Astrocyte of the cerebellum (primary cell): ENCODE data around the gene DRGX.

Experiments
- DNase-seq: peaks from one replicate; pipeline ENCODE4 v3.0.0-alpha.2; 2011; ENCODE audit warnings: low read depth
- H3K4me3 ChIP-seq: 2 replicates; pipeline ENCODE4 v1.5.1; 2011; ENCODE audit warnings: mild to moderate bottlenecking, low read depth, low read length, moderate library complexity
- in situ Hi-C: cut with HindIII; loops from 2 replicates; pipeline ENCODE4 v1.10.0; 2017; ENCODE audit warnings: low sequenced_read_pairs
- TF ChIP-seq, protein P1 (sequence below): IDR thresholded peaks from 2 replicates; pipeline ENCODE4 v1.5.1; 2012; ENCODE audit warnings: low read length, low read depth, moderate library complexity, mild to moderate bottlenecking; ENCODE audit errors: missing control alignments

The DRGX gene

DNA sequence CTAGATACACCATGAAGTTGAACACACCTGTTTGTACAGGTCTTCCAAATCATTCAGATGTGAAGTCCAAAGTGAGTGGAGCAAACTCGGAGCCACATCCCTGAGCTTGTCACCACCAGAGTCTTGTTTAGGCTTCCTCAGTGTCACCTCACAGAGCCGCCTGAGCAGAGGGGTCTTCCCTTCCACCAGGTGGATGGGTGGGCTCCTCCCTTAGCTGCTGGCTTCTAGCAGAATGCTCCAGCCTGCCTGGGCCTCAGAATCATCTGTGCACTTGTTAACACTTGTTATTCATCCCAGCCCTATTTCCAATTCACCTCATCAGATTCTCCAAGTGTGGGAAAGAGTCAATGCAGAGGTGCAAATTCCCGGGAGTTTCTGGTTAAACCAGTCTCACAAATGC, 64.5 kb downstream of the DRGX start:
- DNase-seq: no peak
- in situ Hi-C loops: no loop called here
- H3K4me3 ChIP-seq: no peak overlapping the region
- TF ChIP-seq, protein P1, sequence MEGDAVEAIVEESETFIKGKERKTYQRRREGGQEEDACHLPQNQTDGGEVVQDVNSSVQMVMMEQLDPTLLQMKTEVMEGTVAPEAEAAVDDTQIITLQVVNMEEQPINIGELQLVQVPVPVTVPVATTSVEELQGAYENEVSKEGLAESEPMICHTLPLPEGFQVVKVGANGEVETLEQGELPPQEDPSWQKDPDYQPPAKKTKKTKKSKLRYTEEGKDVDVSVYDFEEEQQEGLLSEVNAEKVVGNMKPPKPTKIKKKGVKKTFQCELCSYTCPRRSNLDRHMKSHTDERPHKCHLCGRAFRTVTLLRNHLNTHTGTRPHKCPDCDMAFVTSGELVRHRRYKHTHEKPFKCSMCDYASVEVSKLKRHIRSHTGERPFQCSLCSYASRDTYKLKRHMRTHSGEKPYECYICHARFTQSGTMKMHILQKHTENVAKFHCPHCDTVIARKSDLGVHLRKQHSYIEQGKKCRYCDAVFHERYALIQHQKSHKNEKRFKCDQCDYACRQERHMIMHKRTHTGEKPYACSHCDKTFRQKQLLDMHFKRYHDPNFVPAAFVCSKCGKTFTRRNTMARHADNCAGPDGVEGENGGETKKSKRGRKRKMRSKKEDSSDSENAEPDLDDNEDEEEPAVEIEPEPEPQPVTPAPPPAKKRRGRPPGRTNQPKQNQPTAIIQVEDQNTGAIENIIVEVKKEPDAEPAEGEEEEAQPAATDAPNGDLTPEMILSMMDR: no peak

DNA sequence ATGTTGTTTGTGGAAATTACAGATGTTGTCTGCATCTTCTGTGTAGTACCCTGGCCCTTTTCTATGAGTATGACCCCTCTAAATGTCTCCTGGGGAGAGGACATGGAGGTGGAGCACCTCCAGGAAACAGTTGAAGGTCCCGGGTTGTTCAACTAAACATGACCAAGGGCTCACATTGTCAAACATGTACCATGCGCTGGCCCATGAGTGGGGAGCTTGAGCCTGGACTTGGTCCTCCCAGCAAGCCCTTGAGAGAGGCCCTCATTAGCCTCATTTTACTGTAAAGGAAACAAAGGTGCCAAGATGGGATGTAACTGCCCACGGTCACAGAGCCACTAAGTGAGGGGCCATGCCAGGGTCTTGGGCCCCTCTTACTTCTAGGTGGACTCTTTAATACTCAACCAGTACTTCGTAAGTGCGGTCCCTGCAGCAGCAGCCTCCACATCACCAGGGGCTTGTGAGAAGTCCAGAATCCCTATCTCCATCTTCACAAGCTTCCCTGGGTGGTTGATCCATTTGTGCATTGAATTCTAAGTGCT, 65.7 kb downstream of the DRGX start:
- no peak for DNase-seq
- H3K4me3 ChIP-seq: no peak overlapping the region
- in situ Hi-C loops: no loop called here
- TF ChIP-seq, protein P1: no peak

DNA sequence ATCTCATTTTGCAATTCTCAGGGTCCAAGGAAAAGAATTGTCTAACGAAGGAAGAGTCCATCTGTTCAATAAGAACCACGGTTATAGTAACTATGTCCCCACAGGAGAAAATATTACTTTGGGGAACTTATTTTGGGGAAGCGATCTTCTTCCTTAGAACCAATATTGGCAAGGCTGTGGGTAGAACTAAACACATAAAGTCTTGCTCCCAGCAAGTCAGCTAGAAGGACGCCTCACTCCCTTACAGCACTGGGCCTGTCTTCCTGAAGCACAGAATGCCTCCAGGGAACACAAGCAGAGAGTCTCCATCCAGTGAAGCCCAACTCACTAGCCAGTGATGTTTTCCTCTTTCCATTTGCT, 66.8 kb downstream of the DRGX start:
- DNase-seq: no peak
- in situ Hi-C loops: no loop called here
- TF ChIP-seq, protein P1: no peak
- H3K4me3 ChIP-seq: no peak overlapping the region

DNA sequence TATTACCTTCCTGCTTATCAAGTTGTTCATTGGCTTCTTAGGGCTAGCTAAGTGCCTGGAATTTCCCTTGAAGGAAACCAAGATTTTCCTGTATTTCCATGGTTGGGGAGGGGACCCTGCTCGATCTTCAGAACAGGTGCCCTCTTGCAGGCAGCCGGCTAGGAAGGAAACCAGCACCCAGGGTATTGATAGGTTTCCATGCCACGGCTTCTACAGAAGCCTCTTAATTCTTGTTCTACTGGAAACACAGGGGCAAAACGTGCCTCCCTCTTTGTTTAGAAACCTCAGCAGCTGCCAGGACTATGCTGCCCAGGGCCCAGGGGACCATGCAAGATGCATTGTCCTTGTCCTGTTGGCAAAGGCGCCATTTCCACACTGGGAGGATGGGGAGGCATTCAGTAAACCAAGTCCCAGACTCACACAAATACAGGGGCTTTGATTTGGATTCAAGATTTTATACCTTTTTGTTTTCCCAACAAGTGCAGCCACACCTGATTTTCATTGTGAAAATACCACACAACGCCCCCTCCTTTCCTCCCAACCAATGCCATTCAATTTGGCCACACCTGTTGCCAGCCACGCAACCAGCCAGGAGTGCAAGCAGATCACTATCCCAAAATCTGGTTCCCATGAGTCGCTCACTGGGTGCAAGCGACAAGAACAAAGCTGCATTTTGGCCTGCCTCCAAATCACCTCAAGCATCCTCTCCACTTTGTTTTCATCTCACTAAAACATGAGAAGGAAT, 67.3 kb downstream of the DRGX start:
- TF ChIP-seq, protein P1: no peak
- no peak for DNase-seq
- in situ Hi-C loops: no loop called here
- H3K4me3 ChIP-seq: no peak overlapping the region

DNA sequence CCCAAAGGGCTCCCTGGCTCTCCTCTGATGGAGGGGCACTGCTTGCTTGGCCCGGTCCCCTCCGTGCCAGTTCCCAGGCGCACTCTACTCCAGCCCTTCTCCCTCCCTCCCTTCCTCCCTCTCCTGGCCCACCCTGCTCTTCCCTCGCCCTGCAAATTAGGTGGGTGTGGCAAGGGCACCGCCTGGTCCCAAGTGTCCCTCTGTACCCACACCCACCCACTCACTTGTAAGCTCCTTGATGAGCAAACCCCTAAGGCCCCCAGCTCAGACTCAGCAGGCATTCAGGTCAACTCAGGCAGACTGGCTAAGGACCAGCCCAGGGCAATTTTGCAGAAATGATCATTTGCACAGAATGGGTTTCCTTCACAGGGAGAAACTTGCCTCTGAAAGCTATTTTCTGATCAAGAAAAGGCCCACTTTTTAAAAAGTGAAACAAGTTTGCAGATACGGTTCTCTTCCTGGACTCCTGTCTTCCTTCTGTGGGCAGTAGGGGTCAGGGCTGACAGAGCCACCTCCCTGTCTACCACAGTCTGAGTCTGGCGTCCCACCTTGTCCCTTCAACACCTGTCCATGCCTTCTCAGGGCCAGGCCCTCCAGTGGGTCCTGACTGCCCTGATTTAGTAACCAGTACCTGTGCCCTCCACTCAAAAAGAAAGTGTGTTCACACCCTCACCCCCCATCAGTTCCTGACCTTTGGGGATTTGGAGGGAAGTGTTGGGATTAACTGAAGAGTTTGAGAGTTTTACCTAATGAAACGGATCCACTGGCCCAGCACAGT, 68.7 kb downstream of the DRGX start:
- DNase-seq: no peak
- in situ Hi-C loops: no loop called here
- TF ChIP-seq, protein P1: no peak
- H3K4me3 ChIP-seq: no peak overlapping the region

DNA sequence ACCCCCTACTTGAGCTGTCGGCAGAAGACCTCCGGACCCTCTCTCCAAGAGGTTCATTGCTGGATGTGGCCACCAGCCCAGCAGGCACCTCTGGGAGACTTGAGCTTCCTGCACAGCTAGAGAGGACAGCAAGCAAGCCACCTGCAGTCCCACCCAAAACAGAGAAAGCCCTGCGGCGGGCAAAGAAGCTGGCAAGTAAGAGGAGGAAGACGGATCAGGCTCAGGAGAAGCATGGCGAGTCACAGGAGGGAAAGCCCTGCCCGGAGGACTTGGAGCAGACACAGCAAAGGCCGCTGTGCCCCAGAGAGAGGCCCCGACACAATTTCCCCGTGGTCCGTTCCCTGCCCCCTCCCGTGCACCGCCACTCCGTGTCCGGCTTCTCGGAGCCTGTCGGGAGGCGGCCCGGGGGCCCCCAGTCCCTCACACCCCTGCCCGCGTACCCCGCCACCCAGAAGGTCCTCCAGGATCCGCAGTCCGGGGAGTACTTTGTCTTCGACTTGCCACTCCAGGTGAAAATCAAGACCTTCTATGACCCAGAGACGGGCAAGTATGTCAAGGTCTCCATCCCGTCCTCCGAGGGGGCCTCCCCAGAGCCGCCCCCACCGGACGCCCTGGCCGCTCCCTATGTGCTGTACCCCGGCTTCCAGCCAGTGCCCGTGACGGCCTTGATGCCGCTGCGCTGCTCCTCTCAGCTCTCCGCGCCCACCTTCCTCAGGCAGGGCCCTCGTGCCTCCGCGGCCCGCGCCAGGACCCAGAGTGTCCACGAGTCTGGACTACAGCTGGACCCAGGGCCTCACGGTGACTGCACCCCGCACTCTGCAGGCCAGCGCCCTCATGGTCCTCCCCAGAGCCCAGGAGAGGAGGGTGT, 69.7 kb downstream of the DRGX start:
- no peak for DNase-seq
- TF ChIP-seq, protein P1: no peak
- in situ Hi-C loops: no loop called here
- no peak overlapping the region for H3K4me3 ChIP-seq
